IPS DF 4.7 (cell line): ENCODE measurements around the gene RMC1.

Source experiments
- DNase-seq: peaks from one replicate; pipeline ENCODE4 v3.0.0-alpha.2; 2013; ENCODE audit warnings: low spot score; ENCODE audit errors: extremely low read depth

The RMC1 gene

GRCh38 chr18:23530195-23530594, 26.9 kb downstream of the RMC1 start:
- no peak for DNase-seq

- no peak for DNase-seq
These were observed 28.6 kb downstream of the RMC1 start for GRCh38 chr18:23531912-23532311.

- DNase-seq: no peak
These were observed 29.5 kb downstream of the RMC1 start for GRCh38 chr18:23532848-23533247.

GRCh38 chr18:23534276-23534675, 31.0 kb downstream of the RMC1 start:
- no peak for DNase-seq

GRCh38 chr18:23536204-23536603, 32.9 kb downstream of the RMC1 start:
- DNase-seq: no peak

- no peak for DNase-seq
These were observed 34.0 kb downstream of the RMC1 start for GRCh38 chr18:23537274-23537673.

GRCh38 chr18:23538001-23538400, 34.7 kb downstream of the RMC1 start:
- DNase-seq: no peak

GRCh38 chr18:23538870-23539269, 35.6 kb downstream of the RMC1 start:
- DNase-seq: no peak

GRCh38 chr18:23539296-23539695, 36.0 kb downstream of the RMC1 start:
- DNase-seq: no peak

GRCh38 chr18:23539911-23540525, 36.7 kb downstream of the RMC1 start:
- no peak for DNase-seq

- no peak for DNase-seq
These were observed 37.6 kb downstream of the RMC1 start for GRCh38 chr18:23540867-23541266.

- no peak for DNase-seq
These were observed 38.2 kb downstream of the RMC1 start for GRCh38 chr18:23541349-23542093.

- no peak for DNase-seq
These were observed 39.1 kb downstream of the RMC1 start for GRCh38 chr18:23542461-23542860.

- no peak for DNase-seq
These were observed 42.0 kb downstream of the RMC1 start for GRCh38 chr18:23545247-23545789.

GRCh38 chr18:23547306-23547705, 44.0 kb downstream of the RMC1 start:
- no peak for DNase-seq

GRCh38 chr18:23547846-23548245, 44.5 kb downstream of the RMC1 start:
- DNase-seq: no peak

- DNase-seq: no peak
These were observed 45.0 kb downstream of the RMC1 start for GRCh38 chr18:23548275-23548674.

- DNase-seq: no peak
These were observed 45.4 kb downstream of the RMC1 start for GRCh38 chr18:23548719-23549118.

GRCh38 chr18:23550898-23551297, 47.6 kb downstream of the RMC1 start:
- DNase-seq: no peak

GRCh38 chr18:23551978-23552377, 48.7 kb downstream of the RMC1 start:
- no peak for DNase-seq

GRCh38 chr18:23552505-23552904, 49.2 kb downstream of the RMC1 start:
- DNase-seq: no peak

GRCh38 chr18:23553887-23554286, 50.6 kb downstream of the RMC1 start:
- no peak for DNase-seq
